Loucy (cell line): ENCODE measurements around the gene SLC19A1.

Experiments
- EZH2phosphoT487 ChIP-seq: fragments of 200-600 bp; IDR thresholded peaks from 2 replicates; pipeline ENCODE4 v1.6.1; 2018; ENCODE audit warnings: antibody characterized with exemption, mild to moderate bottlenecking, moderate library complexity, borderline replicate concordance
- TF ChIP-seq, protein P1 (sequence below): fragments of 200-600 bp; sonication (generic); conservative IDR thresholded peaks from 2 replicates; pipeline ENCODE4 v1.5.1; 2014; ENCODE audit warnings: mild to moderate bottlenecking, antibody characterized with exemption, low read length

DNA sequence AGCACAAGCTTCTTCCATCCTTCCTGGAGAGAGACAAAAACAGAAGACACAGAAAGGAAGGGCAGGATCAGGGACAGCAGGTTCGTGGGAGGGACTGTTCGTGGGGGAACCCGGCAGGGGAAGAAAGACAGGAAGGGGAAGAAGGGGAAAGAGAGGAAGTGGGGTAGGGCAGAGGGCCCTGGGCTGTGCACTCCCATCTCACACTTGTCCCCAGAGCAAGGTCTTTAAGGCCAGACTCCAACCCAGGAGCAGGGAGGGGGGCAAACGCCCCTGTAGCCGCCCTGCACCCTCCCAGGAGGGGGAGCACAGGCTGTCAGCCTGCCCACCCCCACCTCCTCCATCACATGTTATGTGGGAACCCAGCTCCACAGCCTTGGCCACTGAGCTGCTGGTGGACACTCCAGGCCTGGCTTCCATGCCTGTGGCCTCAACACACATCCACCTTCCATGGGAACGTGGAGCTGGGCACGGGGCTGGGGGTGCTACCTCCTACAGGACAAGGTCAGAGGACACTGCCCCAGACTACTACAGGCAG lies 9.3 kb downstream of the SLC19A1 start:
- no peak for TF ChIP-seq EZH2phosphoT487
- TF ChIP-seq, protein P1, sequence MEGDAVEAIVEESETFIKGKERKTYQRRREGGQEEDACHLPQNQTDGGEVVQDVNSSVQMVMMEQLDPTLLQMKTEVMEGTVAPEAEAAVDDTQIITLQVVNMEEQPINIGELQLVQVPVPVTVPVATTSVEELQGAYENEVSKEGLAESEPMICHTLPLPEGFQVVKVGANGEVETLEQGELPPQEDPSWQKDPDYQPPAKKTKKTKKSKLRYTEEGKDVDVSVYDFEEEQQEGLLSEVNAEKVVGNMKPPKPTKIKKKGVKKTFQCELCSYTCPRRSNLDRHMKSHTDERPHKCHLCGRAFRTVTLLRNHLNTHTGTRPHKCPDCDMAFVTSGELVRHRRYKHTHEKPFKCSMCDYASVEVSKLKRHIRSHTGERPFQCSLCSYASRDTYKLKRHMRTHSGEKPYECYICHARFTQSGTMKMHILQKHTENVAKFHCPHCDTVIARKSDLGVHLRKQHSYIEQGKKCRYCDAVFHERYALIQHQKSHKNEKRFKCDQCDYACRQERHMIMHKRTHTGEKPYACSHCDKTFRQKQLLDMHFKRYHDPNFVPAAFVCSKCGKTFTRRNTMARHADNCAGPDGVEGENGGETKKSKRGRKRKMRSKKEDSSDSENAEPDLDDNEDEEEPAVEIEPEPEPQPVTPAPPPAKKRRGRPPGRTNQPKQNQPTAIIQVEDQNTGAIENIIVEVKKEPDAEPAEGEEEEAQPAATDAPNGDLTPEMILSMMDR: no peak
